HG02885 (cell line): ENCODE results near the gene AGBL3.
"Not testable (repeated sequence)": the region's sequence is repeated elsewhere in the genome, so short reads cannot be mapped to it uniquely, and the experiment has no call there.

ENCODE experiments used
- ATAC-seq: cut with Tn5 transposase; IDR thresholded peaks from one replicate; pipeline ENCODE4 v1.9.1; 2021; ENCODE audit warnings: mild to moderate bottlenecking; ENCODE audit not compliant: unreplicated experiment, poor library complexity

AGBL3 gene

DNA sequence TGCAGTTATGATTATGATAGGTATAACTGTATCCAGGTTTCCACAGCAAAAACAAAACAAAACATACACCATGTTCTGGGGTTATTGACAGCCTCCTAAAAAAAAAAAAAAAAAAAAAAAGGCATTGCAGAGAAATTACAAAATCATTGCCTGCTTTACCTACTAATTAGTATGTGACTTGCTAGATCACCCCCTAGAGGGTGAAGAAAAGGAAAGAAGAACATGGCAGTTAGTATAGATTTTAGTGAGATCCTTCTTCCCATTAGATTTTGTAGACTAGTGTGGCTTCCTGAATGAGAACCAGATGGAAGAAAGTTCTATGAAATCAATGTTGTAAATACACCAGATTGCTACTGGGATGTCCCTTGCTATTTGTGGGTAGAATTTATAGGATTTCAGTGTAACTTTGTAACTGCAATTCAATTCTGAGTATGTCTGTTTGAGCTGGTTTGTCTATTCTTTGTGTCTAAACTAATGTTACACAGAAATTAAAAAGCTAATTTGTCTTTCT lies 24.0 kb upstream of the AGBL3 start:
- no peak for ATAC-seq

DNA sequence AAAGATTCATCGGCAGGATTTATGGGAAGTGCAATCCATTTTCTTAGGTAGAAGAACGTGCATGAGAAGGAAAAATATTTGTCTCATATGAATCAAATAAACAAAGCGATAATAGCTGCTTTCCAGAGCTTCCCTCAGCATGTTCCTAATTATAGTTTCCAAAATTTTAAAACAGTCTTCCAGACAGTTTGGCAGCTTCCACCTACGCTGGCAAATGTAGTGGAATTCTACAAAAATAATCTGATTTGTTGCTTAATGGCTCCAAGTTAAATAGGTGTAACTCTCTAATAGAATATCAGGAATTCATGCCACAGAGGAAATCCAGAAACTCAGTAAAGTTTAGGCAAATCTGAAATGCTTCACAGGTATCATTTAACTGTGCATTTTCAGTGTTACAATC lies 23.3 kb upstream of the AGBL3 start:
- no peak for ATAC-seq

DNA sequence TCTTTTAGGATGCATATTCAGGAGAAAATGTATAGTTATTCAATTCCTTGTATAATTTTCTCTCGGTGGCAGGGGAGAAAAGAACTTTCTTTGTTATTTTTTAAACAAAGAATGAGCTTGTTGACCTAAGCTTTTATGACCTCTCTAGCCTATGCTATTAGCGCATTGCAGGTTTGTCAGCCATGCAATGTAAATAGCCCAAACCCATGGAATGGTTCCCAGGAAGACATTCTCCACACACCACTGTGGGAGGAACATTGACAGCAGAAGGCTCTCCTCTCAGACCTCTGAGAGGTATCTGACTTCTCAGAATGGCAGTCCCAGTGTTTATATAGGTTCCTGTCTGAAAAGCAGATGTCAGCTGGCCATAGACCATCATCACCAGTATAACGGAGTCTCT lies 19.6 kb upstream of the AGBL3 start:
- no peak for ATAC-seq

DNA sequence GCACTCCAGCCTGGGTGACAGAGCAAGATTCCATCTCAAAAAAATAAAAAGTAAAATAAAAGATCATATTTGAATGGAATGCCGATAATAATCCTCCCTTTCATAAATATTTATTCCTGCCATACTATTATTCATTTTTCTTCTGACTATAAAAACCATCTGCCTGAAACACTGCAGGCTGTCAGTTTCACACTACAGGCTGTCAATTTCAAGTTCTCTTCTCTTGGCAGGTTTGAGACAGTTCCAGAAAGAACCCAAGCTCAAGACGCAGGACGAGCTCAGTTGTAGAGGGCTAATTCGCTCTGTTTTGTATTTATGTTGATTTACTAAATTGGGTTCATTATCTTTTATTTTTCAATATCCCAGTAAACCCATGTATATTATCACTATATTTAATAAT lies 18.2 kb upstream of the AGBL3 start:
- ATAC-seq: no peak

DNA sequence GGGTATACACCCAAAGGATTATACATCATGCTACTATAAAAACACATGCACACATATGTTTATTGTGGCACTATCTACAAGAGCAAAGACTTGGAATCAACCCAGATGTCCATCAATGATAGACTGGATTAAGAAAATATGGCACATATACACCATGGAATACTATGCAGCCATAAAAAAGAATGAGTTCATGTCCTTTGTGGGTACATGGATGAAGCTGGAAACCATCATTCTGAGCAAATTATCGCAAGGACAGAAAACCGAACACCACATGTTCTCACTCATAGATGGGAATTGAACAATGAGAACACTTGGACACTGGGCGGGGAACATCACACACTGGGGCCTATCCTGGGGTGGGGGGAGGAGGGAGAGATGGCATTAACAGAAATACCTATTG lies 4.7 kb upstream of the AGBL3 start:
- not testable (repeated sequence) for ATAC-seq

DNA sequence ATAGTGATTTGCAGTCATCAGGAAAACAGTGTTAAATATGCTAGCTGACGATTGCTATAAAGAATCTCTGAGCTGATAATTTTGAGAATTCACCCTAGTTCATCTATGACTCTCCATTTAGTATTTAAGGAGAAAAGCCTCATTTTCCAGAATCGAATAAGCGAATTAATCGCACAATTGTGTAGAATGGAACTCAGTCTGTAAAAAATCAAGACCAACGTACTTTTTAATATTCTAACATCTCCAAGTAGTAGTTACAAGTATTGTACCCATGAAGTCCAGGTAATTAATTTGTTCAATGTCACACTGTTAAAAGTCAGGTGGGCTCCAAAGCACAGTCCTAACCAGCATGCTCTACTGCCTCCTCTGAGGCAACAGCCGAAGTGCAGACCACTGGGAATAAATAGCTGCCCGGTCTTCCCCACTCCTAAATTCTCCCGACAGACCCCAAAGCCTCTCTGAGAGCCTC lies 380 bp upstream of the AGBL3 start:
- ATAC-seq: peak; percentile 45

DNA sequence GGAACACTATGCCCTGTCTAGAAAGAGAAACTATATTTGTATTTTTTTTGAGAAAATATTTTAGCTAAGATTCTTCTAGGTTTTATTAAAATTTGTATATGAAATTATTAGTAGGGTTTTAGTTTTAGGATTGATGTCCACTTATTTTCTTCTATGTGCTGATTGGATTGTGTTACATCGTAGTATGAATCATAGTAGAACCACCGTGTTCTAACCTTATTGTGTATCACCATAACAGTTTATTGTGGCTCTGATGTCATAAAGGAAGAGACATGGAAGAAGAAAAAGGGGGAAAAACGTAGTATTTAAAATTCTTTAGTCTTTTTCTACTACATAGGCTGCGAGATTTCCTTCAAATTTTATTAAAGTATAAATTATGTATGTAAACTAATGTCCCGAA lies 1.9 kb downstream of the AGBL3 start:
- no peak for ATAC-seq

DNA sequence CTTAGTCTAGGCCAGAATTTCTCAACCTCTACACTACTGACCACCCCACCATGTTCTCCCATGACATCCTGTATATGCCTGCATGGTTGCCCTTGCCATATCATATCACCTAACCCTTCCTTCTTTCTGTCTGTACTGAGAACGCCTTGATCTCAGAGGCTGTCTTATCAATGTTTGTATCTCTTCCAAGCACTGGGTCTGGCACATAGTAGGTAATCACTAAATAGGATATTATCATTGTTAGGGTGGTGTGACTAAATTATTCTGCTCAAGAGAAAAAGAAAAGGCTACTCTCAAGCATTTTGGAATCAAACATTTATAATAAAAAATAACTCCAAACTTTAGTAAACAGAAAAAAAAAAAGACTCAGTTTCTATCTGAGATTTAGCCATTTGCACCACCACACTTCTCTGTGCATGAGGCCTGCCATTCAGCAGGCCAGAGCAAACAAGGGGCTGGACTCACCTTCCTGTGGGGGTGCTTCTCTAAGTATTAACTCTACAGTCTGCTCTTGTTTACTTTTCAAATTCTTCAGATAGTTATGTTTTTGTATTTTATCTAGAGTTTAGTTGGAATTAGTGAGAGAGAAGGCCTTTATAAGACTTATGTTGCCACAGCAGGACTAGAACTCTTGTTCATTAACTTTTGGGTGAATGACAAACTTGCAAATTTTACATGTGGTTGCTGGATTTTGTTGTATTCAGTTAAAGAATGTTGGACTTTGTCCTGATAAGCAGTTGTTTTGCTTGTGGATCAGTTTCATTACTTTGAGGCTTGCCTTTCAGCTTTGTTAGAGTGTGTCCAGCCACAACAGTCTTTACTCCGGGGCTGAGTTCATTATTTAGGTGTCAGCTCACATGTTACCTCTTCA lies 5.4 kb downstream of the AGBL3 start:
- no peak for ATAC-seq

DNA sequence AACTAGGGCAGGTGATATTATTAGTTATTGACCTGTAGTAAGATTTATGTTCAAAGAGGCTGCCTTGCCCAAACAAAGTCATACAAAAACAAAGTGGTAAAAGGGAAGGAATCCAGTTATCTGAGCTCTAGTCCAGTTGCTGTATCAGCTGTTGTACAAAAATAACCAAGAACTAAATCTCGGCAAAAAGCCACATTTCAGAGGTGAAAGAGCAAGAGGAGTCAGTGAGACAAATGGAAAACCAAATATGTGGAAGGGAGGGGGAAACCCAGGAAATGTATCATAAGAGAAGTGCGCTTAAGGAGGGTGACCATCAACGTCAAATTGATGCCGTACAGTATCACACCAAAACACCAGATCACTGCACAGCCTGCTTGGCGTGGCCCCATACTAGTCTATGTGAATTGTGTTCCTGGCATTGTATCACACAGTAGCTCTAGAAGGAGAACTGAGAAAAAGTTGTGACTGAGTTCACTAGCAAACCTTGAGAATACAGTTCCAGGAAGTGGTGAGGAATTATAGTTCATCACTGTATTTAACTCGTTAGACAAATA lies 6.4 kb downstream of the AGBL3 start:
- ATAC-seq: peak; percentile 73

DNA sequence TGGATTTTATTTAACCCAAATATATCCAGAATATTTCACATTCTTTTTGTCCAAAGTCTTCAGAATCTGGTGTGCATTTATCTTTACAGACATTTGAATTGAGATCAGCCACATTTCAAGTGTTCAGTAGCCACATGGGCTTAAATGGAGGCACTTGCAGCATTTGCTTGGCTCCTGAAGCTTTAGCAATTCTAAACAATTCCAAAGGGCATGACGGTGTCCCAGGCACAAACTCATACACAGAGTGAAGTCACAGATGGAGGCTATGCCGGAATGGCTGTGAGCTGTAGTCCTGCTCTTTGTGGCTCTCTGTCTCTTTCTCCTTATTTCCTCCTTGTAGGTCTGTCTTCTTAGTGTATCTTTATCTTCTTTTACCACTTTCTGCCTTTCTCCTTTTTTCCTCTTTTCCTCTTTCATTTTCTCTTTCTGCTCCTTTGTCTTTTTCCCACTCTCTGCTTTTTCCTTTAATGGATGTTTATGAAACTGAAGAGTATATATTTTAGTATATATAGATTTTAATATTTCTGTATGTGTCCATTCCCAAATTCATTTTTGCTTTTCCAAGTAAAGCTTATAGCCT lies 7.7 kb downstream of the AGBL3 start:
- ATAC-seq: no peak

DNA sequence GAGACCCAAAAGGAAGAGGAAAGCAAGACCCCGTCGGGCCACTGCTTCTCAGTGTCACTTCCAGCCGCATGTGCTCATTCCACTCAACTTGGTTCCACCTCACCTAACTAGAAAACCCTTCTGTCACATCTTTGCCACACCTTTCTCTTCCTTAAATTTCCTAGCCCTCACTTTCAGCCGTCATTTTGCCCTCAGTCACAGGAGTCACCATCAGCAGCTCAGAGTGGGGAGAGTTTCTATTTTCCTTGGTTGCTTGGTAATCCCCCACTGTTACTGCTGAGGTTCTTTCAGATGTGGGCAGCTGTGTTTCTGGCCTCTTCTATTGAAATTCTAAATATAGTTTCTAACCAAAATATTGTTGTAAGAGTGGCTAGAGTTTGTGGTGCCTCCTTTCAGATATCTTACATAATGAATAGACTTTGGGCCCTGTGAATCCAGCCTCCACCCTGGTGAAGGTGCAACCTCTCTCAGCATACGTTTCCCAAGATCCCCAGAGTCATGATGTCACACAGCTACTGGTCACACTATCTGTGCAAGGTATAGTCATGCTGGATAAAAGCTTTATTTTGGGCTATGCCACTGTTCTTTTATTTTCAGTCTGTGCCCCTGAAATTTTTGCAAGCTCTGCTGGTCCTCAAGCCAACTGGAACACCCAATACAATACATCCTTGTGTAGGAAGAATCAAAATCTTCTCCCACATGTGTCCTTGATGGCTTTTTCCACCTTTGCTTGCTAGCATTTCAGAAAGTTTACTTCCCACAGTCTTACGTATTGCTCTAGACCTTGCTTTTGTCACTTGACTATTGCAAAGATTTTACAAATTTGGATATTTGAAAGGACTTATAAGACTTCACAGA lies 9.2 kb downstream of the AGBL3 start:
- peak; percentile 49 for ATAC-seq

DNA sequence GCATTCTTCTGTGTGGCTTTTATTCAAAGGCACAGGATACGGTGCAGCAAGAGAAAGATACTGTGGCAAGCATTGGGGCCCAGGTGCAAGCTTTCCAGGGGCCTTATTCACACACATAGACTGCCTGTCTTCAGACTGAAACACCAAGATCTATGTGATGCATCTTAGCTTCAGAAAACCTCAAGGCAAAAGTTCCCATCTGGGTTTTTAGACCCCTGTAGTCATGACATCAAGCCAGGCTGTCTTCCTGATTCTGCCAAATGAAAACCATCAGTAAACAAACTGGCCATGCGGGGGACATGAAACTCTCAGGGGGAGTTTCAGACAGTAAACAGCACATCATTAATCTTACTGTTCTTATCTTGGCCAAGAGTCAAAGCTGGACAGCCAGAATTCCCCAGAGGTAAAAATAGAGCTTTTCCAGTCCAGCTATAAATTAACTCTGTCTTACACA lies 9.8 kb downstream of the AGBL3 start:
- ATAC-seq: peak; percentile 46

DNA sequence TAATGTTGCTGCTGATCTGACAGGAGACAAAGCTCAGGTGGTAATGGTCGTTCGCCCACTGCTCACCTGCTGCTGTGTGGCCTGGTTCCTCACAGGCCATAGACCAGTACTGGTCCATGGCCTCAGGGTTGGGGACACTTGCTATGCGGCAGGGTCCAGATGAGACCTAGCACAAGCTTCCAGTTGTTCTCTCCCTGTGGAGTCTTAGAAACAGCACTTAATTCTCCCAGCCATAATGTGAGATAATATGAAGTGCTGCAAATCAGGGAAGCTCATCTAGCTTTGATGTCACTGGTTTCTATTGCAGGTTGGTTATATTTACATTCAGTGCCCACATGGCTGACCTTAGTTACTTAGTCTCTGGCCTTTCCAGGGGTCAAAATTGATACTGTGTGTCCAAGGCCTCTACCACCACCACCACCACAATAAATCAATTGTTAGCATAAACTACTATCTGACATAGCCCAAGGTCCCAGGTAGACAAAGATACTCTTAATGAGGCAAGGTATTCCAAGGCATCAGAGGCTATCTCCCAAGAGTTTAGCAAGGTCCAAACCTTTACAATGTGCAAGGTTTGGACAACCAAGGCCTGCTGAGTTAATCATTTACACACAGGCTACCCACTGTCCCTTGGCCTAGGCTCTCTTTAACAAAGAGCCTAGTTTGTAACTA lies 11.0 kb downstream of the AGBL3 start:
- no peak for ATAC-seq

DNA sequence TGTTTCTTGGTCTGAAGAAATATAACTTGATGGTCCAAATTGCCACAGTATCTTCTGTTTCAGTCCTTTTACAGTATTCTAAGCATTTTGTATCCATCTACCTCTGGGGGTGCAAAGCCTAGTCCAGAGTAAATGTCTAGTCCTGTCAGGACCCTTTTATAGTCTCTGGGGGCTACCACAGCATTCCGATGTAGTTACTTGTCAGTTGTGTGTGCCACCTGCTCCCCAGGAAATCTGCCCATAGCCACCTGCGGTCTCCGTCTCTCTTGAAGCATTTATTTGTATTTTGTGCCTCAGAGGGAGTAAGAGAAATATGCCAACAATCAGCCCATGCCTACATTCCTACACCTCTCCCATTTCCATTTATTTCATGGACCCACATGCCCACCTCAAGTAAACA lies 12.8 kb downstream of the AGBL3 start:
- ATAC-seq: no peak

DNA sequence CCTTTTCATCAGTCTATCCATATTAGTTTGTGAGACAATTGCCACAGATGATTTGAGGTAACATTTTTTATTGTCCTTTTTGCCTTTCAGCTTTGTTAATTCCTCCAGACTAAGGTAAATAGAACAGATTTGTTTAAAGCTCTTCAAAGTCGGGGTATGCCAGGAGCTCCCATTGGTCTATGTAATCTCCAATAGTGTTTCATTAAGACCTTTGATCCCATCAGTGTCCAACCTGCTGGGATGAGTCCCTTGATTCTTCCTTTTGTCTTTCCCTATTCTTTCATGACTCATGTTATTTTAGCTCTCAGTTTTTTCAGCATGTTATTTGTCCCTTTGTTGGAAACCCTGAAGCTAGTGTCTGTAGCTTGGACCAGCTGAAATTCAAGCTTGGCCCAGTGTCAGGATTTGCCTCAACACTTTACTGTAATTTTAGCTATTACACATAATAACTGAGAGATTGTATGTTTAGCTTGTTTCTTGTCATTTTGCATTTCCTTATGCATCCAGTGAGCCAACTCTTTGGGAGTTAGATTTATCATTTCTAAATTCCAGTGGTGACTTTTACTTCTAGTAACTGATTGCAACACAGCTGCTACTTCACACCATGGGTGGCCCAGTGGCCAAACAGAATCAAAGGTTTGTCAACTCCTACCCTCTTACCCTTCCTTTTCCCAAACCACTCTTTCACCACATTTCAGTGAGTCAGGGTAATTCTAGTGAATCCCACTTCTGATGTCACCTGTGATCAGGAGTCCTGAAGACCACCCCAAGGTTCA lies 15.3 kb downstream of the AGBL3 start:
- no peak for ATAC-seq

DNA sequence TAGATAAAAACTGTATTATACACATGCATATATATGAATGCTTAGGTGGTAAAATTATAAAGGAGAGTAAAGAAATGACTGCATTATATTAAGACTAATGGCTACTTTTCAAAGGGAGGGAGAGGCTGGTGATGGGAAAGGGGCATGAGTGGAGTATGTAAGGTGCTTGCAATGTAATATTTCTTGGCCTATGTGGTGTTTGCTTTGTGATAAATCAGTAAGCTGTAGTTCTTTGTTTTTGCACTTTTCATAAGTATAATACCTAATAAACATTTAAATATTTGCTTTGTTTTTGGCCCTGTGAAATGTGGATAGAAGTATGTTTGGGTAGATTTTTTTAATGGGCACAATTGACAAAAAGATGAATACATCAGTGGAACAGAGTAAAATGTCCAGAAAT lies 25.9 kb downstream of the AGBL3 start:
- no peak for ATAC-seq

DNA sequence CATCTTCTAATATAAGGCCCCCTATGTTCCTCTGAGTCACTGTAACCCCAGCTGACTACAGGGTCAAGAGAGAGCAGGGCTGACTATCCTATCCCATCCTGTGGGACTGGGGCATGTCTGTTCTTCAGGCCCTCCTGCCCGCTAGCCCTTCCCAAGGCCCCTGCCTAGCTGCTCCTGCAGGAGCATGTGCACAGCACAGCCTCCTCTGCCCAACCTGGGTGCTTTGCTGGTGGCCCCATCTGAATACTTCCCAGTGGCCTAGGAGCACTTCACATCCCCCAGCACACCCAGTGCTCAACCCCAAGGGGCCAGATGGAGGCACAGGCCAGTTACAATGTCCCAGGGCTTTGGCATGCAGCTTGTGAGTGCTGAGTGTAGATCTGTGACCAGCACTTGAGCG lies 37.3 kb downstream of the AGBL3 start:
- no peak for ATAC-seq

DNA sequence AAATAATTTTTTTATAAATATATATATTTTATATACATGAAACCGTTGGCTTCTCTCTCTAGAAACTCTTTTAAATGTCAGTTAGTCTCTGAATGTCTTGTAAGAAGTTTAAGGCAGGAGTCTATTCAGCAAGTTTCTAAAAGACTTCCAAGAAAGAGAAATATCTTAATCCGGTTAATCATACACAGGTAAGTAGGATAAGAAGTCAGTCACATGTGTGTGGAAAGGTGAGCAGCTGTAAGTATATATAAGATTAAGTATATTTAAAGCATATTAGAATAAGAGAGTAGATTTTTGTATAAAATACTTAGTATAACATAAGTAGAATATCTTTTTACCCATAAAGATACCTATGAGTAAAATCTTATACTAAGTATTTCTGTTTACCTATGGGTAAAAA lies 48.9 kb downstream of the AGBL3 start:
- ATAC-seq: no peak

DNA sequence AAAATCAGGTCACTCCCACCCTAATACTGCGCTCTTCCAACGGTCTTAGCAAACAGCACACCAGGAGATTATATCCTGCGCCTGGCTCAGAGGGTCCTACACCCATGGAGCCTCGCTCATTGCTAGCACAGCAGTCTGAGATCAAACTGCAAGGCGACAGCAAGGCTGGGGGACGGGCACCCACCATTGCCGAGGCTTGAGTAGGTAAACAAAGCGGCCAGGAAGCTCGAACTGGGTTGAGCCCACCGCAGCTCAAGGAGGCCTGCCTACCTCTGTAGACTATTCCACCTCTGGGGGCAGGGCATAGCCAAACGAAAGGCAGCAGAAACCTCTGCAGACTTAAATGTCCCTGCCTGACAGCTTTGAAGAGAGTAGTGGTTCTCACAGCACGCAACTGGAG lies 80.7 kb downstream of the AGBL3 start:
- ATAC-seq: not testable (repeated sequence)
